ENCODE results near the gene C10orf143.

The C10orf143 gene

DNA sequence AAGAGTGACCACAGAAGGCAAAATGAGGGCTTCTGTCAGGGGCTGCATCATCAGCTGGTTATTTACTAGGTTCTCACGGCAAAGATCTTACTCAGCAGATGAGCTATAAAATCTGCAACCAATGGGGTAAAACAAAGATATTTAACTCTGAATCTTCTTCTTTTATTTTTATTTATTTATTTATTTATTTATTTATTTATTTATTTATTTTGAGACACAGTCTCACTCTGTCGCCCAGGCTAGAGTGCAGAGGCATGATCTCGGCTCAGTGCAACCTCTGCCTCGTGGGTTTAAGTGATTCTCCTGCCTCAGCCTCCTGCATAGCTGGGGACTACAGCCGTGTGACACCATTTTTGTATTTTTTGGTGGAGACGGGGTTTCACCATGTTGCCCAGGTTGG, 11.3 kb downstream of the C10orf143 start (continued):
- TF ChIP-seq, protein P1, sequence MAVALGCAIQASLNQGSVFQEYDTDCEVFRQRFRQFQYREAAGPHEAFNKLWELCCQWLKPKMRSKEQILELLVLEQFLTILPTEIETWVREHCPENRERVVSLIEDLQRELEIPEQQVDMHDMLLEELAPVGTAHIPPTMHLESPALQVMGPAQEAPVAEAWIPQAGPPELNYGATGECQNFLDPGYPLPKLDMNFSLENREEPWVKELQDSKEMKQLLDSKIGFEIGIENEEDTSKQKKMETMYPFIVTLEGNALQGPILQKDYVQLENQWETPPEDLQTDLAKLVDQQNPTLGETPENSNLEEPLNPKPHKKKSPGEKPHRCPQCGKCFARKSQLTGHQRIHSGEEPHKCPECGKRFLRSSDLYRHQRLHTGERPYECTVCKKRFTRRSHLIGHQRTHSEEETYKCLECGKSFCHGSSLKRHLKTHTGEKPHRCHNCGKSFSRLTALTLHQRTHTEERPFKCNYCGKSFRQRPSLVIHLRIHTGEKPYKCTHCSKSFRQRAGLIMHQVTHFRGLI (tag by site-specific recombination; IDR thresholded peaks at IDR 0.05), result no peak
- TF ChIP-seq ZNF433 (tag by site-specific recombination; IDR thresholded peaks at IDR 0.05; ENCODE audit: low read depth), result peak; percentile 47; the same call in 1 of the 2 replicates
- peak; percentile 79 for TF ChIP-seq ZNF140 (tag by site-specific recombination; IDR thresholded peaks at IDR 0.05)
- no peak for TF ChIP-seq ZNF18 (tag by site-specific recombination; IDR thresholded peaks at IDR 0.05)
- TF ChIP-seq, protein P2, sequence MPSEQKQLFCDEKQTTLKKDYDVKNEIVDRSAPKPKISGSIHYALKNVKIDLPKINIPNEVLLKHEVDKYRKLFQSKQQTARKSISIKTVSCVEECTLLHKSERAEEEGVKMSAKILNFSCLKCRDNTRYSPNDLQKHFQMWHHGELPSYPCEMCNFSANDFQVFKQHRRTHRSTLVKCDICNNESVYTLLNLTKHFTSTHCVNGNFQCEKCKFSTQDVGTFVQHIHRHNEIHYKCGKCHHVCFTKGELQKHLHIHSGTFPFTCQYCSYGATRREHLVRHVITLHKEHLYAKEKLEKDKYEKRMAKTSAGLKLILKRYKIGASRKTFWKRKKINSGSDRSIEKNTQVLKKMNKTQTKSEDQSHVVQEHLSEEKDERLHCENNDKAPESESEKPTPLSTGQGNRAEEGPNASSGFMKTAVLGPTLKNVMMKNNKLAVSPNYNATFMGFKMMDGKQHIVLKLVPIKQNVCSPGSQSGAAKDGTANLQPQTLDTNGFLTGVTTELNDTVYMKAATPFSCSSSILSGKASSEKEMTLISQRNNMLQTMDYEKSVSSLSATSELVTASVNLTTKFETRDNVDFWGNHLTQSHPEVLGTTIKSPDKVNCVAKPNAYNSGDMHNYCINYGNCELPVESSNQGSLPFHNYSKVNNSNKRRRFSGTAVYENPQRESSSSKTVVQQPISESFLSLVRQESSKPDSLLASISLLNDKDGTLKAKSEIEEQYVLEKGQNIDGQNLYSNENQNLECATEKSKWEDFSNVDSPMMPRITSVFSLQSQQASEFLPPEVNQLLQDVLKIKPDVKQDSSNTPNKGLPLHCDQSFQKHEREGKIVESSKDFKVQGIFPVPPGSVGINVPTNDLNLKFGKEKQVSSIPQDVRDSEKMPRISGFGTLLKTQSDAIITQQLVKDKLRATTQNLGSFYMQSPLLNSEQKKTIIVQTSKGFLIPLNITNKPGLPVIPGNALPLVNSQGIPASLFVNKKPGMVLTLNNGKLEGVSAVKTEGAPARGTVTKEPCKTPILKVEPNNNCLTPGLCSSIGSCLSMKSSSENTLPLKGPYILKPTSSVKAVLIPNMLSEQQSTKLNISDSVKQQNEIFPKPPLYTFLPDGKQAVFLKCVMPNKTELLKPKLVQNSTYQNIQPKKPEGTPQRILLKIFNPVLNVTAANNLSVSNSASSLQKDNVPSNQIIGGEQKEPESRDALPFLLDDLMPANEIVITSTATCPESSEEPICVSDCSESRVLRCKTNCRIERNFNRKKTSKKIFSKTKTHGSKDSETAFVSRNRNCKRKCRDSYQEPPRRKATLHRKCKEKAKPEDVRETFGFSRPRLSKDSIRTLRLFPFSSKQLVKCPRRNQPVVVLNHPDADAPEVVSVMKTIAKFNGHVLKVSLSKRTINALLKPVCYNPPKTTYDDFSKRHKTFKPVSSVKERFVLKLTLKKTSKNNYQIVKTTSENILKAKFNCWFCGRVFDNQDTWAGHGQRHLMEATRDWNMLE (tag by site-specific recombination; conservative IDR thresholded peaks at IDR 0.05; ENCODE audit: low read depth), result peak; percentile 80
- no peak for TF ChIP-seq YY2 (tag by site-specific recombination; IDR thresholded peaks at IDR 0.05)
- no peak for TF ChIP-seq HOXC10 (CRISPR knock-in tag; IDR thresholded peaks at IDR 0.05)
- TF ChIP-seq, protein P3, sequence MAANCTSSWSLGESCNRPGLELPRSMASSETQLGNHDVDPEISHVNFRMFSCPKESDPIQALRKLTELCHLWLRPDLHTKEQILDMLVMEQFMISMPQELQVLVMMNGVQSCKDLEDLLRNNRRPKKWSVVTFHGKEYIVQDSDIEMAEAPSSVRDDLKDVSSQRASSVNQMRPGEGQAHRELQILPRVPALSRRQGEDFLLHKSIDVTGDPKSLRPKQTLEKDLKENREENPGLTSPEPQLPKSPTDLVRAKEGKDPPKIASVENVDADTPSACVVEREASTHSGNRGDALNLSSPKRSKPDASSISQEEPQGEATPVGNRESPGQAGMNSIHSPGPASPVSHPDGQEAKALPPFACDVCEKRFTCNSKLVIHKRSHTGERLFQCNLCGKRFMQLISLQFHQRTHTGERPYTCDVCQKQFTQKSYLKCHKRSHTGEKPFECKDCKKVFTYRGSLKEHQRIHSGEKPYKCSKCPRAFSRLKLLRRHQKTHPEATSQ (tag by site-specific recombination; IDR thresholded peaks at IDR 0.05), result no peak
- no peak for TF ChIP-seq KLF7 (tag by site-specific recombination; IDR thresholded peaks at IDR 0.05; ENCODE audit: borderline replicate concordance)
- no peak for TF ChIP-seq ZNF791 (tag by site-specific recombination; IDR thresholded peaks at IDR 0.05)
- TF ChIP-seq ZNF324 (tag by site-specific recombination; IDR thresholded peaks at IDR 0.05), result no peak
- TF ChIP-seq SP7 (tag by site-specific recombination; IDR thresholded peaks at IDR 0.05), result no peak
- no peak for TF ChIP-seq HIC1 (tag by site-specific recombination; IDR thresholded peaks at IDR 0.05)
- TF ChIP-seq ZNF843 (tag by site-specific recombination; IDR thresholded peaks at IDR 0.05), result no peak
- no peak for TF ChIP-seq GLI4 (tag by site-specific recombination; IDR thresholded peaks at IDR 0.05)
- no peak for TF ChIP-seq ZBTB1 (tag by site-specific recombination; IDR thresholded peaks at IDR 0.05)
- no peak for TF ChIP-seq ZNF157 (tag by site-specific recombination; IDR thresholded peaks at IDR 0.05)
- no peak for TF ChIP-seq ZNF248 (tag by site-specific recombination; IDR thresholded peaks at IDR 0.05)
- no peak for TF ChIP-seq ZNF2 (tag by site-specific recombination; IDR thresholded peaks at IDR 0.05)
- peak; percentile 61 for TF ChIP-seq ZBTB8A (tag by site-specific recombination; IDR thresholded peaks at IDR 0.05)
- TF ChIP-seq ZNF600 (tag by site-specific recombination; IDR thresholded peaks at IDR 0.05), result no peak
- TF ChIP-seq ZNF548 (tag by site-specific recombination; IDR thresholded peaks at IDR 0.05), result no peak
- TF ChIP-seq, protein P4, sequence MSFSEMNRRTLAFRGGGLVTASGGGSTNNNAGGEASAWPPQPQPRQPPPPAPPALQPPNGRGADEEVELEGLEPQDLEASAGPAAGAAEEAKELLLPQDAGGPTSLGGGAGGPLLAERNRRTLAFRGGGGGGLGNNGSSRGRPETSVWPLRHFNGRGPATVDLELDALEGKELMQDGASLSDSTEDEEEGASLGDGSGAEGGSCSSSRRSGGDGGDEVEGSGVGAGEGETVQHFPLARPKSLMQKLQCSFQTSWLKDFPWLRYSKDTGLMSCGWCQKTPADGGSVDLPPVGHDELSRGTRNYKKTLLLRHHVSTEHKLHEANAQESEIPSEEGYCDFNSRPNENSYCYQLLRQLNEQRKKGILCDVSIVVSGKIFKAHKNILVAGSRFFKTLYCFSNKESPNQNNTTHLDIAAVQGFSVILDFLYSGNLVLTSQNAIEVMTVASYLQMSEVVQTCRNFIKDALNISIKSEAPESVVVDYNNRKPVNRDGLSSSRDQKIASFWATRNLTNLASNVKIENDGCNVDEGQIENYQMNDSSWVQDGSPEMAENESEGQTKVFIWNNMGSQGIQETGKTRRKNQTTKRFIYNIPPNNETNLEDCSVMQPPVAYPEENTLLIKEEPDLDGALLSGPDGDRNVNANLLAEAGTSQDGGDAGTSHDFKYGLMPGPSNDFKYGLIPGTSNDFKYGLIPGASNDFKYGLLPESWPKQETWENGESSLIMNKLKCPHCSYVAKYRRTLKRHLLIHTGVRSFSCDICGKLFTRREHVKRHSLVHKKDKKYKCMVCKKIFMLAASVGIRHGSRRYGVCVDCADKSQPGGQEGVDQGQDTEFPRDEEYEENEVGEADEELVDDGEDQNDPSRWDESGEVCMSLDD (tag by site-specific recombination; IDR thresholded peaks at IDR 0.05), result no peak
- TF ChIP-seq ZNF266 (tag by site-specific recombination; IDR thresholded peaks at IDR 0.05; ENCODE audit: low read depth), result peak; percentile 54; the same call in 1 of the 2 replicates
- no peak for TF ChIP-seq GFI1B (tag by site-specific recombination; IDR thresholded peaks at IDR 0.05)
- TF ChIP-seq ZNF560 (tag by site-specific recombination; IDR thresholded peaks at IDR 0.05; ENCODE audit: borderline replicate concordance), result no peak
- no peak for TF ChIP-seq OSR2 (tag by site-specific recombination; IDR thresholded peaks at IDR 0.05)
- no peak for TF ChIP-seq ZNF785 (tag by site-specific recombination; IDR thresholded peaks at IDR 0.05)

Data from HEK293 (cell line).